NCI-H1436 treated with DMSO at 0.1 percent for 48 hours (cell line): ENCODE measurements around the gene POU2F1.

Experiments
- DNase-seq: peaks from one replicate; lab custom pipeline; 2025; lab: John Stamatoyannopoulos, UW

POU2F1 gene

GRCh38 chr1:167367705-167368104 is 147.0 kb downstream of the POU2F1 start:
- no peak for DNase-seq

- DNase-seq = no peak
Observed at GRCh38 chr1:167369175-167369574, 148.5 kb downstream of the POU2F1 start.

GRCh38 chr1:167369933-167370332 is 149.2 kb downstream of the POU2F1 start:
- no peak for DNase-seq

- peak; percentile 20 for DNase-seq
Observed at GRCh38 chr1:167371030-167371429, 150.3 kb downstream of the POU2F1 start.

GRCh38 chr1:167373398-167373797 is 152.7 kb downstream of the POU2F1 start:
- no peak for DNase-seq

- DNase-seq = no peak
Observed at GRCh38 chr1:167373986-167374385, 153.3 kb downstream of the POU2F1 start.

GRCh38 chr1:167375949-167376348 is 155.3 kb downstream of the POU2F1 start:
- no peak for DNase-seq

- no peak for DNase-seq
Observed at GRCh38 chr1:167387251-167387910, 166.7 kb downstream of the POU2F1 start.

GRCh38 chr1:167388976-167389375 is 168.3 kb downstream of the POU2F1 start:
- DNase-seq = no peak

- DNase-seq = no peak
Observed at GRCh38 chr1:167392200-167392696, 171.6 kb downstream of the POU2F1 start.

- DNase-seq = no peak
Observed at GRCh38 chr1:167400359-167400953, 179.8 kb downstream of the POU2F1 start.

- DNase-seq = no peak
Observed at GRCh38 chr1:167401260-167401873, 180.7 kb downstream of the POU2F1 start.

- no peak for DNase-seq
Observed at GRCh38 chr1:167404161-167404888, 183.6 kb downstream of the POU2F1 start.

GRCh38 chr1:167404908-167405307 is 184.2 kb downstream of the POU2F1 start:
- no peak for DNase-seq

GRCh38 chr1:167408355-167408754 is 187.7 kb downstream of the POU2F1 start:
- no peak for DNase-seq

GRCh38 chr1:167409183-167409582 is 188.5 kb downstream of the POU2F1 start:
- DNase-seq = no peak

- DNase-seq = peak; percentile 29
Observed at GRCh38 chr1:167412072-167412471, 191.4 kb downstream of the POU2F1 start.

GRCh38 chr1:167412920-167413319 is 192.2 kb downstream of the POU2F1 start:
- no peak for DNase-seq

- no peak for DNase-seq
Observed at GRCh38 chr1:167413328-167413727, 192.6 kb downstream of the POU2F1 start.

GRCh38 chr1:167416506-167416905 is 195.8 kb downstream of the POU2F1 start:
- no peak for DNase-seq

GRCh38 chr1:167418391-167418790 is 197.7 kb downstream of the POU2F1 start:
- DNase-seq = no peak

GRCh38 chr1:167419245-167419644 is 198.6 kb downstream of the POU2F1 start:
- no peak for DNase-seq

- no peak for DNase-seq
Observed at GRCh38 chr1:167420510-167420909, 199.8 kb downstream of the POU2F1 start.
